Cardiac fibroblast (primary cell): ENCODE data around the gene METTL26.

Experiments used
- DNase-seq, 2 donors: peaks; one replicate each; pipeline versions ENCODE4 v3.0.0 to v3.0.0-alpha.2; 2010; ENCODE audit warnings: low read depth in 2 of 2
- H3K4me3 ChIP-seq, 2 donors: replicated peaks in 1 of 2; 1 replicate in 1 of 2; 2 replicates in 1 of 2; pipeline ENCODE4 v1.5.1; 2011; ENCODE audit warnings: low read depth in 2 of 2, low read length in 2 of 2, mild to moderate bottlenecking in 2 of 2, moderate library complexity in 1 of 2
- CTCF ChIP-seq: IDR thresholded peaks from one replicate; pipeline ENCODE4 v1.5.1; 2011; ENCODE audit warnings: low read depth, mild to moderate bottlenecking, low read length, inconsistent platforms

The METTL26 gene

GRCh38 chr16:681746-682427 is 45.8 kb upstream of the METTL26 start:
- no peak for TF ChIP-seq CTCF
- DNase-seq = peak; percentile 31 to 46
- H3K4me3 ChIP-seq = peak overlapping the region; percentile 75 to 80

- peak; percentile 58 to 63 for DNase-seq
These were observed 45.1 kb upstream of the METTL26 start for GRCh38 chr16:680967-681745.

GRCh38 chr16:680625-680945 is 44.5 kb upstream of the METTL26 start:
- TF ChIP-seq CTCF = no peak
- DNase-seq = no peak
- peak overlapping the region; percentile 75 to 80 for H3K4me3 ChIP-seq

More at GRCh38 chr16:680967-681745, 45.1 kb upstream of the METTL26 start:
- TF ChIP-seq CTCF = no peak
- H3K4me3 ChIP-seq = peak overlapping the region; percentile 75 to 80

- peak within 1 kb of the TSS; percentile 75 to 80 for H3K4me3 ChIP-seq
- no peak for TF ChIP-seq CTCF
- DNase-seq = peak; percentile 88 to 90
These were observed 43.9 kb upstream of the METTL26 start, which contains the start of gene STUB1 for GRCh38 chr16:679814-680624. TSS of gene STUB1 (plus strand) at chr16:680410. CDS start at chr16:680526, 116 bp downstream.

GRCh38 chr16:678858-679813 is 43.0 kb upstream of the METTL26 start:
- H3K4me3 ChIP-seq = peak overlapping the region; percentile 50 to 52
- peak; percentile 36 to 59 for DNase-seq
- TF ChIP-seq CTCF = no peak
